OCI-M1 (cell line): ENCODE results near the gene TRMT112.

Experiments
- DNase-seq: peaks from one replicate; lab custom pipeline; 2025; lab: John Stamatoyannopoulos, UW

The TRMT112 gene

GRCh38 chr11:64351136-64351631 is 33.8 kb upstream of the TRMT112 start:
- DNase-seq = no peak

- no peak for DNase-seq
Observed at GRCh38 chr11:64349404-64349803, 32.0 kb upstream of the TRMT112 start.

- DNase-seq = no peak
Observed at GRCh38 chr11:64349025-64349387, 31.6 kb upstream of the TRMT112 start.

- no peak for DNase-seq
Observed at GRCh38 chr11:64348383-64349024, 31.1 kb upstream of the TRMT112 start.

GRCh38 chr11:64347193-64347867 is 30.0 kb upstream of the TRMT112 start:
- DNase-seq = no peak

- DNase-seq = no peak
Observed at GRCh38 chr11:64344787-64345186, 27.4 kb upstream of the TRMT112 start.

GRCh38 chr11:64343767-64344559 is 26.6 kb upstream of the TRMT112 start:
- DNase-seq = peak; percentile 58

- no peak for DNase-seq
Observed at GRCh38 chr11:64342869-64343745, 25.7 kb upstream of the TRMT112 start.

- peak; percentile 80 for DNase-seq
Observed at GRCh38 chr11:64341851-64342791, 24.8 kb upstream of the TRMT112 start.

GRCh38 chr11:64341429-64341828 is 24.1 kb upstream of the TRMT112 start:
- DNase-seq = no peak

GRCh38 chr11:64340671-64341335 is 23.4 kb upstream of the TRMT112 start:
- no peak for DNase-seq

GRCh38 chr11:64339754-64340408 is 22.5 kb upstream of the TRMT112 start, which contains the start of gene CCDC88B:
Gene CCDC88B (plus strand): TSS chr11:64340204. CDS start chr11:64340267, 63 bp downstream.
- peak; percentile 46 for DNase-seq

- DNase-seq = no peak
Observed at GRCh38 chr11:64339286-64339685, 21.9 kb upstream of the TRMT112 start.

- DNase-seq = no peak
Observed at GRCh38 chr11:64338716-64339115, 21.4 kb upstream of the TRMT112 start.

- peak; percentile 25 for DNase-seq
Observed at GRCh38 chr11:64337538-64338249, 20.3 kb upstream of the TRMT112 start.

GRCh38 chr11:64334764-64335735 is 17.7 kb upstream of the TRMT112 start:
- DNase-seq = peak; percentile 98

GRCh38 chr11:64333556-64333955 is 16.2 kb upstream of the TRMT112 start:
- DNase-seq = no peak
